GM12874 (cell line): ENCODE measurements around the gene SLC6A11.
A peak's percentile ranks its signal among the peaks of the same experiment; 100 is the strongest.

ENCODE experiments used
- CTCF ChIP-seq: IDR thresholded peaks from 2 replicates; pipeline ENCODE4 v1.5.1; 2011; ENCODE audit warnings: low read depth, mild to moderate bottlenecking, control low read depth, low read length, moderate library complexity; ENCODE audit not compliant: insufficient read depth

SLC6A11 gene

GRCh38 chr3:10983219-10983916 lies 167.3 kb downstream of the SLC6A11 start:
- TF ChIP-seq CTCF, result peak; percentile 82

GRCh38 chr3:10984371-10984896 lies 168.4 kb downstream of the SLC6A11 start:
- TF ChIP-seq CTCF, result no peak

GRCh38 chr3:10985181-10985580 lies 169.2 kb downstream of the SLC6A11 start:
- no peak for TF ChIP-seq CTCF

- TF ChIP-seq CTCF, result no peak
Observed at GRCh38 chr3:10986592-10986991, 170.6 kb downstream of the SLC6A11 start.

GRCh38 chr3:10988001-10988665 lies 172.1 kb downstream of the SLC6A11 start:
- no peak for TF ChIP-seq CTCF

- TF ChIP-seq CTCF, result no peak
Observed at GRCh38 chr3:10988991-10989484, 173.0 kb downstream of the SLC6A11 start.
